GM12878 (cell line): Measurements from ENCODE around the gene ALOX12. TPM values are rescaled to one million over a fixed set of nuclear protein-coding genes. Genes with fewer than 3 reads are reported as not detected.

ENCODE experiments used
- ATAC-seq: fragments of 200-7000 bp; cut with Tn5 transposase; 3 replicates; pipeline ENCODE4 v1.9.1; 2020; ENCODE audit warnings: mild to moderate bottlenecking, moderate library complexity
- BruUV-seq: library from RNA; stranded (reverse); fragments of 400-500 nt; replicated peaks from 2 replicates; lab custom pipeline; 2021; lab: Mats Ljungman, UMichigan
- CTCF ChIA-PET: fragments of 300-600 bp; sonication (Branson Sonifier 250); formaldehyde crosslinking; extraction: SDS; loops from one replicate; lab custom pipeline; 2021; ENCODE audit warnings: inconsistent platforms; lab: Yijun Ruan, JAX
- POLR2A ChIA-PET: fragments of 350-600 bp; formaldehyde crosslinking; extraction: SDS; loops from one replicate; lab custom pipeline; 2021; ENCODE audit warnings: inconsistent platforms; lab: Charles Lee
- RAD21 ChIA-PET: fragments of 300-600 bp; sonication (Branson Sonifier 250); formaldehyde crosslinking; loops from one replicate; lab custom pipeline; 2023; ENCODE audit warnings: antibody characterized with exemption; ENCODE audit not compliant: unreplicated experiment; lab: Charles Lee
- SMC1A ChIA-PET: fragments of 300-600 bp; sonication (Branson Sonifier 250); formaldehyde crosslinking; loops from one replicate; lab custom pipeline; 2023; ENCODE audit not compliant: unreplicated experiment, uncharacterized antibody; lab: Charles Lee
- DNase-seq: peaks from one replicate; pipeline ENCODE4 v3.0.0-alpha.2; 2011; ENCODE audit warnings: low read depth, low spot score
- FAIRE-seq: peaks from 3 replicates; lab custom pipeline; 2011; peaks lifted over from hg19 to GRCh38; lab: Jason Lieb, UNC
- H2AFZ ChIP-seq: 2 replicates; pipeline ENCODE4 v1.6.0; 2011; ENCODE audit warnings: low read depth, low read length, control low read depth; ENCODE audit not compliant: control insufficient read depth
- H3K27ac ChIP-seq: 2 replicates; pipeline ENCODE4 v1.5.1; 2011; ENCODE audit warnings: control low read depth; ENCODE audit not compliant: control insufficient read depth, insufficient read depth
- H3K27me3 ChIP-seq, 2 experiments: replicated peaks in 1 of 2; 2 replicates each; pipeline versions ENCODE4 v1.6.0 to v1.6.1; 2011; ENCODE audit warnings: low read length in 1 of 2; ENCODE audit not compliant: control insufficient read depth in 2 of 2, insufficient read depth in 2 of 2
- H3K36me3 ChIP-seq, 2 experiments: 2 replicates each; pipeline ENCODE4 v1.5.1; 2011; ENCODE audit warnings: low read length in 1 of 2; ENCODE audit not compliant: control insufficient read depth in 2 of 2, insufficient read depth in 2 of 2
- H3K4me1 ChIP-seq: 2 replicates; pipeline ENCODE4 v1.6.1; 2011; ENCODE audit warnings: mild to moderate bottlenecking, low read length, moderate library complexity, mixed read lengths; ENCODE audit not compliant: control insufficient read depth, insufficient read depth
- H3K4me2 ChIP-seq: 2 replicates; pipeline ENCODE4 v1.6.0; 2011; ENCODE audit warnings: control low read depth; ENCODE audit not compliant: control insufficient read depth, insufficient read depth
- H3K4me3 ChIP-seq: fragments of 200-600 bp; sonication (generic); 2 replicates; pipeline ENCODE4 v1.5.1; 2016
- H3K79me2 ChIP-seq: 2 replicates; pipeline ENCODE4 v1.6.0; 2011; ENCODE audit warnings: low read length; ENCODE audit not compliant: control insufficient read depth, insufficient read depth
- H3K9ac ChIP-seq: 2 replicates; pipeline ENCODE4 v1.8.0; 2011; ENCODE audit warnings: low read length, control low read depth, mixed read lengths; ENCODE audit not compliant: control insufficient read depth, insufficient read depth
- H3K9me3 ChIP-seq: replicated peaks from 3 replicates; pipeline ENCODE4 v1.5.1; 2011; ENCODE audit warnings: mild to moderate bottlenecking, low read length; ENCODE audit not compliant: control insufficient read depth, insufficient read depth
- H4K20me1 ChIP-seq: 2 replicates; pipeline ENCODE4 v1.6.0; 2011; ENCODE audit not compliant: control insufficient read depth, insufficient read depth
- IKZF1 ChIP-seq: fragments of 450-650 bp; conservative IDR thresholded peaks from 2 replicates; pipeline ENCODE4 v1.6.1; 2017; ENCODE audit warnings: antibody characterized with exemption, mild to moderate bottlenecking
- KDM1A ChIP-seq: fragments of 200-600 bp; sonication (generic); IDR thresholded peaks from 2 replicates; pipeline ENCODE4 v1.6.1; 2016; ENCODE audit warnings: borderline replicate concordance
- NFYA ChIP-seq: IDR thresholded peaks from 2 replicates; pipeline ENCODE4 v1.6.1; 2011; ENCODE audit warnings: low read depth, mild to moderate bottlenecking, low read length, improper control_type of control experiment, borderline replicate concordance
- TBL1XR1 ChIP-seq: IDR thresholded peaks from 2 replicates; pipeline ENCODE4 v1.6.1; 2012; ENCODE audit warnings: low read depth, low read length, improper control_type of control experiment
- WGBS: methylation state at CpG from one replicate; pipeline ENCODE4 v1.1.6; 2016; ENCODE audit warnings: low lambda C conversion rate; ENCODE audit not compliant: insufficient replicate concordance, insufficient coverage; ENCODE audit errors: missing lambda C conversion rate; 5-methylcytosine and 5-hydroxymethylcytosine counted together
- in situ Hi-C: fragments of 300-500 bp; cut with MboI; formaldehyde crosslinking; loops from 9 replicates; pipeline ENCODE4 v1.14.3; 2018; ENCODE audit warnings: mixed read lengths
- intact Hi-C: fragments of 100-400 bp; cut with micrococcal nuclease; formaldehyde crosslinking; loops from one replicate; pipeline ENCODE4 v1.14.2; 2022; ENCODE audit not compliant: unreplicated experiment
- polyA plus RNA-seq, 11 experiments: library from polyadenylated mRNA; depleted of rRNA in 4 of 11; unstranded in 6 of 11; stranded (reverse) in 5 of 11; fragments of >200 nt; fragmentation: Nextera tagmentation in 4 of 11; fragmentation: Illumina TruSeq in 1 of 11; extraction: Ambion mirVana in 4 of 11; extraction: Trizol in 1 of 11; gene quantifications; 1 replicate in 1 of 11; 2 replicates in 10 of 11; pipeline versions ENCODE4 v1.2.1 to v1.2.3, GENCODE V29; 2011 to 2016; ENCODE audit warnings: inconsistent platforms in 2 of 11, missing spikeins in 2 of 11, low read depth in 1 of 11
- total RNA-seq, 4 experiments: library from RNA; depleted of rRNA in 3 of 4; stranded (reverse); fragments of >200 nt in 3 of 4; fragmentation: Illumina TruSeq in 1 of 4; extraction: Trizol in 1 of 4; gene quantifications; 2 replicates each; pipeline versions ENCODE4 v1.2.1 to v1.2.3, GENCODE V29; 2013 to 2021
- TF ChIP-seq, protein P1 (sequence below): IDR thresholded peaks from 2 replicates; pipeline ENCODE4 v1.6.1; 2011; ENCODE audit warnings: low read depth, low read length, improper control_type of control experiment, borderline replicate concordance
- TF ChIP-seq, protein P2 (sequence below): IDR thresholded peaks from 2 replicates; pipeline ENCODE4 v1.6.1; 2011; ENCODE audit warnings: borderline replicate concordance, low read depth, mild to moderate bottlenecking, moderate library complexity, mixed read lengths, low read length; ENCODE audit not compliant: insufficient read depth; ENCODE audit errors: extremely low read length

Gene ALOX12
- total and polyA plus RNA-seq, 10 of the 15 experiments (the other 5 are each of a cell fraction or from before 2014, with no cell fraction given), result 0.23 to 0.82 (median 0.58) TPM; not detected in 6

DNA sequence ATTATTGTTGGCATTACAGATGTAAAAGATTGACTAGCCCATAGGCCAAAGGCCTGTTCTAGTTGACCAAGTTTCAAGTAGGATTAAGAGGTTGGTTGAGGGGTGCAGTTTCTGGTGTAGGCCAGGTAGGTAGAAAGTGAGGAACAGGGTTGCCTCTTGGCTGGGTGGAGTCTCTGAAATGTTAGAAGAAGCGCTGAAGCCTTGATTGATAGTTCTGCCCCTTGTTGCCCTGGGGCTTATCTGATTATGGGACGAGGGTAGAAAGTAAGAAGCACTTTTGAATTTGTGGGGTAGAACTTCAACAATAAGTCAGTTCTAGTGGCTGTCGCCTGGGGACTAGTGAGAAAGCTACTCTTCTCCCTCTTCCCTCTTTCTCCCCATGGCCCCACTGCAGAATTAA, 33.2 kb downstream of the ALOX12 start:
- WGBS, result 94% methylated on average over 3 of the region's 3 CpGs
- SMC1A ChIA-PET, result interaction anchor here (0.6 to 1.0 kb wide), 2 partner anchors 13 to 25 kb away, joined by 3 read pairs; no protein-coding TSS in a partner anchor
- no peaks in the 10 kb centered on the region for H3K79me2 ChIP-seq
- no peaks in the 10 kb centered on the region for H3K27me3 ChIP-seq
- intact Hi-C loops, result no loop called here
- H3K4me3 ChIP-seq, result no peak overlapping the region
- ATAC-seq, result no peak
- no TSS peak for BruUV-seq
- H4K20me1 ChIP-seq, result no peaks in the 10 kb centered on the region
- H3K9ac ChIP-seq, result no peak overlapping the region
- H2AFZ ChIP-seq, result no peak overlapping the region
- CTCF ChIA-PET, result interaction anchor here (1.3 kb wide), 1 partner anchor 17 kb away, joined by 3 read pairs; no protein-coding TSS in a partner anchor
- no peaks in the 10 kb centered on the region for H3K36me3 ChIP-seq
- H3K4me1 ChIP-seq, result peaks cover 7% of the 10 kb centered on the region
- H3K27ac ChIP-seq, result no peak overlapping the region
- POLR2A ChIA-PET, result no interaction called here
- no peaks in the 10 kb centered on the region for H3K9me3 ChIP-seq
- in situ Hi-C loops, result loop anchor here (25.0 kb wide), 1 partner anchor 533 kb away; the partner anchor contains the start of genes SENP3 and TNFSF13
- RAD21 ChIA-PET, result no interaction called here
- FAIRE-seq, result no peak
- H3K4me2 ChIP-seq, result no peak overlapping the region
- TF ChIP-seq, protein P1, sequence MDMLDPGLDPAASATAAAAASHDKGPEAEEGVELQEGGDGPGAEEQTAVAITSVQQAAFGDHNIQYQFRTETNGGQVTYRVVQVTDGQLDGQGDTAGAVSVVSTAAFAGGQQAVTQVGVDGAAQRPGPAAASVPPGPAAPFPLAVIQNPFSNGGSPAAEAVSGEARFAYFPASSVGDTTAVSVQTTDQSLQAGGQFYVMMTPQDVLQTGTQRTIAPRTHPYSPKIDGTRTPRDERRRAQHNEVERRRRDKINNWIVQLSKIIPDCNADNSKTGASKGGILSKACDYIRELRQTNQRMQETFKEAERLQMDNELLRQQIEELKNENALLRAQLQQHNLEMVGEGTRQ, result no peak
- TF ChIP-seq KDM1A, result no peak
- no peak for TF ChIP-seq NFYA
- TF ChIP-seq, protein P2, sequence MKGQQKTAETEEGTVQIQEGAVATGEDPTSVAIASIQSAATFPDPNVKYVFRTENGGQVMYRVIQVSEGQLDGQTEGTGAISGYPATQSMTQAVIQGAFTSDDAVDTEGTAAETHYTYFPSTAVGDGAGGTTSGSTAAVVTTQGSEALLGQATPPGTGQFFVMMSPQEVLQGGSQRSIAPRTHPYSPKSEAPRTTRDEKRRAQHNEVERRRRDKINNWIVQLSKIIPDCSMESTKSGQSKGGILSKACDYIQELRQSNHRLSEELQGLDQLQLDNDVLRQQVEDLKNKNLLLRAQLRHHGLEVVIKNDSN, result no peak
- no peak for TF ChIP-seq TBL1XR1
- TF ChIP-seq IKZF1, result no peak
- no peak for DNase-seq
